ENCODE results near the gene ITPR1.

ITPR1 gene

GRCh38 chr3:4778119-4778518 lies 285.0 kb downstream of the ITPR1 start:
- Histone ChIP-seq H3K9ac (ENCODE audit: insufficient read length) (no peak overlapping the region), H3K4me3 (no peak overlapping the region), H3K27ac (no peak overlapping the region), H3K9me3 (ENCODE audit: low read depth, low read length) (no peaks in the 10 kb centered on the region), H3K36me3 (ENCODE audit: insufficient read depth, low read length) (no peaks in the 10 kb centered on the region)
- TF ChIP-seq EZH2 (IDR thresholded peaks at IDR 0.05): no peak
- no peak for TF ChIP-seq FOXP2 (optimal IDR thresholded peaks at IDR 0.05; ENCODE audit: control extremely low read depth, extremely low read length, insufficient read depth)
- no peak for TF ChIP-seq POLR2AphosphoS5 (IDR thresholded peaks at IDR 0.05; ENCODE audit: borderline replicate concordance, low read depth, low read length)
- DNase-seq (ENCODE audit: low read depth, low spot score): no peak

DNA sequence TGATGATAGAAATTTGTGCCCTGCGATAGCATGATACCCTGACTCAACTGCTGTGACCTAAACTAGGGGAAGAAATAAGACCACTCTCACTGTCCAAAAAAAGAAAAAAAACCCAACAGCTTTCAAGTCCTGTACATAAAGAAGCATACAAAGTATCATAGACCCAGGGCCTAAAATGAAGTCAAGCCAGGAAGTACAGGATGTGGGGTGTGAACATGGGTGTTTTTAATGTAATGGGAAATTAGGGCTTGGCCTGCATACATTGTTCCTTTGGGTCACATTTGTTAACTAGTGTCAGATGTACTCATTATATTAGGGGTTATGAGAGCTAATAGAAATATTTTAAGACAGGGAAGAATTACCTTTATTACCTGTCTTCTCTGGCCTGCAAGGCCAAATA lies 285.6 kb downstream of the ITPR1 start:
- DNase-seq (ENCODE audit: low read depth, low spot score): no peak
- H3K36me3 ChIP-seq (ENCODE audit: insufficient read depth, low read length): no peaks in the 10 kb centered on the region
- TF ChIP-seq EZH2 (IDR thresholded peaks at IDR 0.05) (no peak), POLR2AphosphoS5 (IDR thresholded peaks at IDR 0.05; ENCODE audit: borderline replicate concordance, low read depth, low read length) (no peak), FOXP2 (optimal IDR thresholded peaks at IDR 0.05; ENCODE audit: control extremely low read depth, extremely low read length, insufficient read depth) (no peak)
- H3K9me3 ChIP-seq (ENCODE audit: low read depth, low read length): no peaks in the 10 kb centered on the region
- H3K4me3 ChIP-seq: no peak overlapping the region
- no peak overlapping the region for H3K9ac ChIP-seq (ENCODE audit: insufficient read length)
- no peak overlapping the region for H3K27ac ChIP-seq

GRCh38 chr3:4780545-4780957 lies 287.4 kb downstream of the ITPR1 start:
- no peak overlapping the region for H3K4me3 ChIP-seq
- H3K36me3 ChIP-seq (ENCODE audit: insufficient read depth, low read length): no peaks in the 10 kb centered on the region
- H3K9ac ChIP-seq (ENCODE audit: insufficient read length): no peak overlapping the region
- DNase-seq (ENCODE audit: low read depth, low spot score): no peak
- H3K9me3 ChIP-seq (ENCODE audit: low read depth, low read length): no peaks in the 10 kb centered on the region
- TF ChIP-seq FOXP2 (optimal IDR thresholded peaks at IDR 0.05; ENCODE audit: control extremely low read depth, extremely low read length, insufficient read depth) (no peak), POLR2AphosphoS5 (IDR thresholded peaks at IDR 0.05; ENCODE audit: borderline replicate concordance, low read depth, low read length) (no peak), EZH2 (IDR thresholded peaks at IDR 0.05) (no peak)
- H3K27ac ChIP-seq: no peak overlapping the region

GRCh38 chr3:4782095-4782494 lies 288.9 kb downstream of the ITPR1 start:
- H3K36me3 ChIP-seq (ENCODE audit: insufficient read depth, low read length): no peaks in the 10 kb centered on the region
- no peak overlapping the region for H3K9ac ChIP-seq (ENCODE audit: insufficient read length)
- TF ChIP-seq FOXP2 (optimal IDR thresholded peaks at IDR 0.05; ENCODE audit: control extremely low read depth, extremely low read length, insufficient read depth) (no peak), EZH2 (IDR thresholded peaks at IDR 0.05) (no peak), POLR2AphosphoS5 (IDR thresholded peaks at IDR 0.05; ENCODE audit: borderline replicate concordance, low read depth, low read length) (no peak)

DNA sequence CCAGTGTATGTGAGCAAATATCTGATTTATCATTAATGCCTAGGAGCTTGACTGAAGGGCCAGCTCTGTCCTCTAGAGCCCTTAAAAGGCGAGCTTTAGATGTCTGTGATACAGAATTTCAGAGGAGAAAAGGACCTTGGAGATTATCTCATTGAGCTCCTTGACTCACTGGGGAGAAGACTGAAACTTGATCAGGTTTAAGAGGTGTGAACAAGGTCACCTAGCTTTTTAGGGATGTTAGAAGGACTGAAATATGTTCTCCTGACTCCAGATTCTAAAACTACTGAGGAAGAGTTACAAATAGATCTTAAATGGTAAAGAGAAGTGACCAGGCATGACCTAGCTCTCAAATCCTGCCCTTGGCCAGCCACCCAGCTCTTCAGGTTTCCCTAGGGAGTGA lies 292.4 kb downstream of the ITPR1 start:
- TF ChIP-seq POLR2AphosphoS5 (IDR thresholded peaks at IDR 0.05; ENCODE audit: borderline replicate concordance, low read depth, low read length) (no peak), FOXP2 (optimal IDR thresholded peaks at IDR 0.05; ENCODE audit: control extremely low read depth, extremely low read length, insufficient read depth) (no peak), EZH2 (IDR thresholded peaks at IDR 0.05) (no peak)
- Histone ChIP-seq H3K4me3 (no peak overlapping the region), H3K27ac (no peak overlapping the region), H3K9ac (ENCODE audit: insufficient read length) (no peak overlapping the region), H3K36me3 (ENCODE audit: insufficient read depth, low read length) (no peaks in the 10 kb centered on the region), H3K9me3 (ENCODE audit: low read depth, low read length) (no peaks in the 10 kb centered on the region)
- DNase-seq (ENCODE audit: low read depth, low spot score): no peak

More at GRCh38 chr3:4782095-4782494, 288.9 kb downstream of the ITPR1 start:
- no peak overlapping the region for H3K27ac ChIP-seq
- no peaks in the 10 kb centered on the region for H3K9me3 ChIP-seq (ENCODE audit: low read depth, low read length)
- no peak overlapping the region for H3K4me3 ChIP-seq
- DNase-seq (ENCODE audit: low read depth, low spot score): no peak

- Histone ChIP-seq H3K36me3 (ENCODE audit: insufficient read depth, low read length) (no peaks in the 10 kb centered on the region), H3K4me3 (no peak overlapping the region), H3K9ac (ENCODE audit: insufficient read length) (no peak overlapping the region), H3K27ac (no peak overlapping the region), H3K9me3 (ENCODE audit: low read depth, low read length) (no peaks in the 10 kb centered on the region)
- no peak for DNase-seq (ENCODE audit: low read depth, low spot score)
- TF ChIP-seq POLR2AphosphoS5 (IDR thresholded peaks at IDR 0.05; ENCODE audit: borderline replicate concordance, low read depth, low read length) (no peak), EZH2 (IDR thresholded peaks at IDR 0.05) (no peak), FOXP2 (optimal IDR thresholded peaks at IDR 0.05; ENCODE audit: control extremely low read depth, extremely low read length, insufficient read depth) (no peak)
Observed at GRCh38 chr3:4786431-4786830, 293.3 kb downstream of the ITPR1 start.

GRCh38 chr3:4791358-4791757 lies 298.2 kb downstream of the ITPR1 start:
- no peak for DNase-seq (ENCODE audit: low read depth, low spot score)
- no peaks in the 10 kb centered on the region for H3K36me3 ChIP-seq (ENCODE audit: insufficient read depth, low read length)
- no peak overlapping the region for H3K27ac ChIP-seq
- H3K9me3 ChIP-seq (ENCODE audit: low read depth, low read length): no peaks in the 10 kb centered on the region
- TF ChIP-seq FOXP2 (optimal IDR thresholded peaks at IDR 0.05; ENCODE audit: control extremely low read depth, extremely low read length, insufficient read depth) (no peak), POLR2AphosphoS5 (IDR thresholded peaks at IDR 0.05; ENCODE audit: borderline replicate concordance, low read depth, low read length) (no peak), EZH2 (IDR thresholded peaks at IDR 0.05) (no peak)
- H3K9ac ChIP-seq (ENCODE audit: insufficient read length): no peak overlapping the region
- no peak overlapping the region for H3K4me3 ChIP-seq

- no peak for DNase-seq (ENCODE audit: low read depth, low spot score)
- H3K4me3 ChIP-seq: no peak overlapping the region
- no peak overlapping the region for H3K27ac ChIP-seq
- no peaks in the 10 kb centered on the region for H3K9me3 ChIP-seq (ENCODE audit: low read depth, low read length)
- H3K36me3 ChIP-seq (ENCODE audit: insufficient read depth, low read length): no peaks in the 10 kb centered on the region
- H3K9ac ChIP-seq (ENCODE audit: insufficient read length): no peak overlapping the region
- TF ChIP-seq FOXP2 (optimal IDR thresholded peaks at IDR 0.05; ENCODE audit: control extremely low read depth, extremely low read length, insufficient read depth) (no peak), POLR2AphosphoS5 (IDR thresholded peaks at IDR 0.05; ENCODE audit: borderline replicate concordance, low read depth, low read length) (no peak), EZH2 (IDR thresholded peaks at IDR 0.05) (no peak)
Observed at GRCh38 chr3:4793311-4793710, 300.2 kb downstream of the ITPR1 start.

DNA sequence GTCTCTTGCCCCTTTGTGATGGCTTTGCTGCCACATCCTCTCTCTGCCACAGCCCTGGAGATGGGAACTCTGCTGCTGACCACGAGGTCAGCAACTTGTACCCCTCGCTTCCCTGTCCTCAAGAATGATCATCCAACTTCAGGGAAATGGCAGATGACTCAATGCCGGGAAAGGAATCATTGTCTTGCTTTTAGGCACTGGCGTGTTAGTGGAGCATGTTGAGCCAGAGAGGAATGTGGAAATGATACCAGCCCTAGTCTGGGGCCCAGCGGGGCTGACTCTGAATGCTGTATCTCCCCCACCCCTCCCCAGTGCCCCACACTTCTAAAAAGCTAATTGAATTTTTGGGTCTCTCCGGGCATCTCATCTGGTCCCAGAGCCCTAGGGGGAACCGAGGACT lies 301.2 kb downstream of the ITPR1 start:
- Histone ChIP-seq H3K4me3 (no peak overlapping the region), H3K9ac (ENCODE audit: insufficient read length) (no peak overlapping the region), H3K36me3 (ENCODE audit: insufficient read depth, low read length) (no peaks in the 10 kb centered on the region), H3K27ac (no peak overlapping the region), H3K9me3 (ENCODE audit: low read depth, low read length) (no peaks in the 10 kb centered on the region)
- DNase-seq (ENCODE audit: low read depth, low spot score): no peak
- TF ChIP-seq EZH2 (IDR thresholded peaks at IDR 0.05) (no peak), FOXP2 (optimal IDR thresholded peaks at IDR 0.05; ENCODE audit: control extremely low read depth, extremely low read length, insufficient read depth) (no peak)

All from SK-N-MC (cell line).